ENCODE measurements around the gene FGF5.

DNA sequence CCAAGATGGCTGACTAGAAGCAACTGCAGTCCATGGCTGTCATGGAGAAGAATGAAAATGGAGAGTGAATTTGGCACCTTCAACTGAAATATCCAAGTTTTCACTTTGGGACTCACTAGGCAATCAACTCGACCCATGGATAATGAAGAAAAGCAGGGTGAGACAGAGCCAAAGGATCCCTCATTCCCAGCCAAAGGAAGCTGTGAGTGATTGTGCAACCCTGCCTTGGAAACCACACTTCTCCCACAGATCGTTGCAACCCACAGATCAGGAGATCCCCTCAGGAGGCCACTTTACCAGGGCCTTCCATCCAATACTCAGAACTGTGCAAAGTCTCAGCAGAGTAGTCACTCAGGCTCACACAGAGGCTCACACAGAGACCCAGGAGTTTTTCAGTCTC, 73.6 kb downstream of the FGF5 start:
- TF ChIP-seq, protein P1, sequence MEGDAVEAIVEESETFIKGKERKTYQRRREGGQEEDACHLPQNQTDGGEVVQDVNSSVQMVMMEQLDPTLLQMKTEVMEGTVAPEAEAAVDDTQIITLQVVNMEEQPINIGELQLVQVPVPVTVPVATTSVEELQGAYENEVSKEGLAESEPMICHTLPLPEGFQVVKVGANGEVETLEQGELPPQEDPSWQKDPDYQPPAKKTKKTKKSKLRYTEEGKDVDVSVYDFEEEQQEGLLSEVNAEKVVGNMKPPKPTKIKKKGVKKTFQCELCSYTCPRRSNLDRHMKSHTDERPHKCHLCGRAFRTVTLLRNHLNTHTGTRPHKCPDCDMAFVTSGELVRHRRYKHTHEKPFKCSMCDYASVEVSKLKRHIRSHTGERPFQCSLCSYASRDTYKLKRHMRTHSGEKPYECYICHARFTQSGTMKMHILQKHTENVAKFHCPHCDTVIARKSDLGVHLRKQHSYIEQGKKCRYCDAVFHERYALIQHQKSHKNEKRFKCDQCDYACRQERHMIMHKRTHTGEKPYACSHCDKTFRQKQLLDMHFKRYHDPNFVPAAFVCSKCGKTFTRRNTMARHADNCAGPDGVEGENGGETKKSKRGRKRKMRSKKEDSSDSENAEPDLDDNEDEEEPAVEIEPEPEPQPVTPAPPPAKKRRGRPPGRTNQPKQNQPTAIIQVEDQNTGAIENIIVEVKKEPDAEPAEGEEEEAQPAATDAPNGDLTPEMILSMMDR (IDR thresholded peaks at IDR 0.05), result no peak
- no peak for TF ChIP-seq POLR2A (IDR thresholded peaks at IDR 0.05)

Measured in heart left ventricle (tissue), 13 donors.